GM11168 (cell line): ENCODE data around the gene CES4A.

ENCODE experiments used
- in situ Hi-C: fragments of 300-500 bp; cut with MboI; formaldehyde crosslinking; loops from one replicate; pipeline ENCODE4 v1.12.0; 2022; ENCODE audit warnings: low sequenced_read_pairs; ENCODE audit not compliant: unreplicated experiment

The CES4A gene

DNA sequence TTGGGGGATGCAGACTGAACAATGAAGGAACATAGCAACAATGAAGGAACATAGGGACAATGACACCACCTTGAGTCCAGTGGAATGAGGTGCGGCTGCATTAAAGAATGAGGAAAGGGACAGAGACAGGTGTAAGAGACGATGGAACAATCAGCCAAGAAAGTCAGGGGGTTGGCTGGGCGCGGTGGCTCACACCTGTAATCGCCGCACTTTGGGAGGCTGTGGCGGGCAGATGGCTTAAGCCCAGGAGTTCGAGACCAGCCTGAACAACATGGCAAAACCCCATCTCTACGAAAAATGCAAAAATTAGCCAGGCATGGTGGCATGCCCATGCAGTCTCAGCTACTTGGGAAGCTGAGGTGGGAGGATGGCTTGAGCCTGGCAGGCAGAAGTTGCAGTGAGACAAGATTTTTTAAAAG is 26.9 kb downstream of the CES4A start:
- in situ Hi-C loops, result no loop called here

DNA sequence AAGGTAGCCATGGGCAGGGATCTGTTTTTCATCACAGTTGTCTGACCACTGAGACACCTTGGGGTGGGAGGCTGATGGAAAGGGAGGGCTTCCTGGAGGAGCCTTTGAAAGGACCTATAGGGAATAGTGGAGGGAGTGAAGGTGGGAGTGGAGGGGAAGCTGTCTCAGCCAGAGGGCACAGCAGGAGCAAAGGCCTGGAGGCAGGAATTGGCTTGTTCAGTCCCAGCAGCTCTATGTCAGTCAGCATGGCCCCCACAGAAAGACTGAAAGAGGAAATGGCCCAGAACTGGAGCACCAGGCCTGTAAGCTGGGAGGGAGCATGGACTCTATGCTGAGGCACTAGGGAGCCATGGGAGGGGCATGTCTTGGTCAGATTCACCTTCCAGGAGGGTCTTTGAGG is 27.8 kb downstream of the CES4A start:
- in situ Hi-C loops, result no loop called here

DNA sequence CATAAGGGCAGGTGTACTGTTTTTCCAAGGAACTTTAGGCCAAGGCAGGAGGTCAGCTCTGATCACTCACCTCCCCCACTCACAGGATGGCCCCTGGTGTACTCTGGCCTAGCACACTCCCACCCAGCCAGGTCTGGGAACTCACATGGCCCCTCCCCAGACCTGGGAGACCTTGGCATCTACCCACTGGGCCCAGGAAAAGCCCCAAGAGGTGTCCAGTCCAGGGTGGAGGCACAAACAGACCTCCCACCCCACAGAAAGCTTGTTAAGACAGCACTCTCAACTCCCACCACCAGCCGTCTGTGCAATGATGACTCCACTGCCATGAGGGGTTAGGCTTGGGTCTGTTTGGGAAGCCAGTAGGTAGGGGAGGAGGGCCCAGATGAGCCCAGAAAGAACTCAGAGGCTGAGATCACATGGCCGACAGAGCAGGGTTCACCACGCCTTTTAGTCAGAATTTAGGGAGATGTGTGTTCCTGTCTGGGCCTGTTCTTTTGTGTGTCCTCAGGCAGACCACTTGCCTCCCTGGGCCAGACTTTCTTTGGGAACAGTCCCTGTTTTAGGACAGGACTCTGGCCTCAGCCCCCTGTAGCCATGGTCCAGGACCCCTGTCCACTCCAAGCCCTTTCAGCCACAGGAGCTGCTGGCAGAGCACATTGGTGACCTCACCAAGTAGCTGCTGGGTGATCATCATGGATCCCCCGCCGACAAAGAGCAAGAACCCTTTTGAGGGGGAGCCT is 28.5 kb downstream of the CES4A start:
- in situ Hi-C loops, result no loop called here

DNA sequence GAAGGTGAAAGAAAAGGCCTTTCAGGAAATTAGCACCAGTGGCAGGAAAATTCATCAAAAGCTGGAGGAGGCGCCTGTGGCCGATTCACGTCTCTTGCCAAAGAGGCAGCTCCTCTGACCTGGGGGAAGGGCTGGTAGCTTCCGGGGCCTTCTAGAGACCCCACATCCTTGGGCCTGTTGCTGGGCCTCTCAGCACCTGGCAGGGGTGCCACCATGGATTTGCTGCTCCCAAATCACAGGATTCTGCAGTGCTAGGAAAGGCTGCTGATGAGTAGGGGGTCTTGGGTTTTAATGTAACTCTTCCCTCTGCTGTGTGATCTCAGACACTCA is 29.0 kb downstream of the CES4A start:
- in situ Hi-C loops, result no loop called here

DNA sequence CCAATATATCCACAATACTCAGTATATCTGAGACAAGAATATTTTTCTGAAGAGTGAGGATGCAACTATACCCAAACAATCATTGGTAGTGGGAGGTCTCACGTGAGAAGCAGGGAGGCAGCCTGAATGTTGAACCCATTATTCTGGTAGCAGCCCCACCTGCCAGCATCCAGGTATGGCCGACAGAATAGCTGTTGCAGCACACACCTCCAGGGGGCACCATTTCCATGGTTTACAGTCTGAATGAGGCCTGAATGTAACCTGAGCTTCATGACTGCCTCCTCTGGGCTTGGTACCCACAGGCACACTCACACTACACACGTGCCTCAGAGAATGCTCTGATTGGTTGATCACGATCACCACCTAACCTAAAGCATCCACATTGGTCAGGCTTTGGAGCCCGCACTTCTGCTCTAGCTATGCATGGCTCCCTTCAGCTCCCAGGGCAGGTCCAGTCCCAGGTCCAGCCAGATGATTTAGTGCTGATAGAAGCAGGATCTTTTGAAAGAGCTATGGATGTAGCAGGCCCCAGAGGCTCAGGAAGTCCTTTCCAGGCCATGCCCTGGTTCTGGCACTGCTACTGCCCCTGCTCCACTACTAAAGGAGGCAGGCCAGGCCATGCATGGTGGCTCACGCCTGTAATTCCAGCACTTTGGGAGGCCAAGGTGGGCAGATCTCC is 29.6 kb downstream of the CES4A start:
- in situ Hi-C loops, result no loop called here

DNA sequence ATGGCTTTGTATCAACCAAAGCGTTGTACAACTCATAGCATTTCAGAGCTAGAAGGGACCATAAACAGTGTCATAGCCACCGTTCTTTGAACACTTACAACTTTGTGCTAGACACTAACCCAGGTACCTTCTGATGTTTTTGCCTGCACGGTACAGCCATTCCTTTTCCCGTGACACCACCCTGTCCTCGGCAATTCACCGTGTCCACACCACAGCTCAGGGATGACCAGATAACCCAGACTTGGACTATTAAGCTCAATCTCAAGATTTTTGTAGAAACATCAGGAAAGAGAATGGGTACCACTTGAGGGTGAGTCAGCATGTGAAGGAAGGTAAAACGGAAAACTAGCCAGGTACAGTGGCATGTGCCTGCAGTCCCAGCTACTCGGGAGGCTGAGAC is 30.8 kb downstream of the CES4A start:
- in situ Hi-C loops, result no loop called here

DNA sequence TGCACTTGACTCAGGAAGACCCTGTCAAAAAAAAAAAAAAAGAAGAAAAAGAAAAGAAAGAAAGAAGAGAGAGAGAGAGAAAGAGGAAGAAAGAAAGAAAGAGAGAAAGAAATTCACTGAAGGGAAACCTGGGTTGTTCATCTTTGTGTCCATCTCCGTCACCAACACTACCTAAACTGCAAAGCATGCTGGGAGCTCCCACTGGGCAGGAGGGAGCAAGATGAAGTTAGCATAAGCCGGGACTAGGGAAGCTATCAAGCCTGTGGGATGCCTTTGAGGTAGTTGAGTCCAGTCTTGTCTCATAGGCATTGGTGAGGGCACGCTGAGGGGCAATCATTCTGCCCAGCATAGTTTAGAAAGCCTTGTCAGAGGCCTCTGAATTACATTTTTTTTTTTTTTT is 32.9 kb downstream of the CES4A start:
- in situ Hi-C loops, result loop anchor here (10.0 kb wide), 1 partner anchor 83 kb away; the partner anchor contains the start of gene PHAF1

DNA sequence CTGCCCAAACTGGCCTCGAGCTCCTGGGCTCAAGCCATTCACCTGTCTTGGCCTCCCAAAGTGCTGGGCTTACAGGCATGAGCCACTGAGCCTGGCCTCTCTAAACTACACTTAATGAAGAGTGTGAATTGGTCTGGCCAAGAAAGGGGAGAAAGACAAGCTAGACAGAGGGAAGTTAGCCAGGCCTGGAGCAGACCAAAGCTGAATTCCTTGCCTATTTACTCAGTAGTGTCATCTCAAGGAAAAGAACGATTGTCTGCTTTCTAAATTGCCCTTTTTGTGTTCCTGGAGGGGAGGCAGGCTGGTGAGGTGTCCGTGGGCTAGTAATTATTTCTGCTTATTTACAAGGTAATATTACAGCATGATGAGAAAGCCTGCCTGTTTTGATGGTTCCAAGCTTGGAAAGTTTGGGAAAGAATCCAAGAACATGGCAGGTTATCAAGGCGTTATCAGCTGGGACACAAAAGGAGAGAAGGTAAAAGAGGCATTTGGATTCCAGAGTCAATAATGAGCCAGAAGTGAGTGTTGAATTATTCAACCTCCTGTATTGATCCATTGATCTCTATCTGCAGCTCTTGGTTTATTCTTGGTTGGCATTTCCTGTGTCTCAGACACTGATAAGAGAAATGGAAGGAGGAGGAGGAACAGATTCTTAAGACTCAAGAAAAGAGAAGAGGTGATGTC is 34.3 kb downstream of the CES4A start:
- in situ Hi-C loops, result loop anchor here (10.0 kb wide), 1 partner anchor 82 kb away; the partner anchor contains the start of gene PHAF1

DNA sequence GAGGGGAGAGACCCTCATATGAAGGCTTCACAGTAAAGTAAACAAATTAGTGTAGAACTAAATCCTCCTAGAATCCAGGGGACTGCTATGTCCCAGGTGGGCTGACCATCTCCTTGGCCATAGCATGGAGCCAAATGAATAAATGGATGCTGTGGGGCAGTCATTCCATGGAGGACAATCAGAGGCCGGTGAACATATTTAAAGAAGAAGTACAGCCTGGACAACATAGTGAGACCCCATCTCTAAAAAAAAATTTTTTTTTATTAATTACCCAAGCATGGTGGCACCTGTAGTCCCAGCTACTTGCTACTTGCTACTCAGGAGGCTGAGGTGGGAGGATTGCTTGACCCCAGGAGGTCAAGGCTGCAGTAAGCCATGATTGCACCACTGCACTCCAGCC is 35.3 kb downstream of the CES4A start:
- in situ Hi-C loops, result loop anchor here (10.0 kb wide), 1 partner anchor 81 kb away; the partner anchor contains the start of gene PHAF1

DNA sequence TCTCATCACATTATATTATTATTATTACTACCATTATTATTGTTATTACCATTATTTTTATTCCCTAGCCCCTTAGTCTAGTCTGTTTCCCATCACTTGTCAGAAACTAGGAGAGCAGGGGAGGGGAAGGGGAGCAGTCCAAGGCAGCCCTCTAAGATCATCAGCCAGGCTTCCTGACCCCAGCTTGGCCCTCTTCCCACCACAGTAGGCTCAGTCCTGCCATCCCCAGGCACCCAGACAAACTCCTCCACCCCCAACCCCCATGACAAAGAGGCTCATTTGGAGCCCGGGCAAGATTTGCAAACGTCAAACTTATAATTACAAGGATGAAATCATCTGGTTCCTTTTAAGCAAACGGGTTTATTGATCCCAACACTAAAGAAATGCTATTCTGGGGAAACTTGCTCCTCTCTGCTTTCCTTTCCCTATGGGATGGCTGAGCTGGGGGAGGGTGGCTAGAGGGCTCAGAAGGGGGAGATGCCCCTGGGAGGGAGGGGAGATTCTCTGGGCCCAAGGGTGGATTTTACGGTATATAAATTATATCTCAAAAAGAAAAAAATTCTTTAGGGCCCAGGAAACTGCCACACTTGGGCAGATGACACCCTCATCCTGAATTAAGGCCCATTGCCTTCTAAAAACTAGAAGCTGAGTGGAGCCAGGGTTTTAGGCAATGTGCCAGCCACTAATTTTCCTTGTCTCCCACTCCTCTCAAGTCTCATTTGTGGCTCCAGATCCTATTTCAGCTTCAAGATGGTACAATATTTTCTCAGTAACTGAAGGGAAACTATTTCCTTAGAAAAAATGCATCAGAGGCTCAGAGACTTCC is 36.2 kb downstream of the CES4A start:
- in situ Hi-C loops, result loop anchor here (10.0 kb wide), 1 partner anchor 80 kb away; the partner anchor contains the start of gene PHAF1

DNA sequence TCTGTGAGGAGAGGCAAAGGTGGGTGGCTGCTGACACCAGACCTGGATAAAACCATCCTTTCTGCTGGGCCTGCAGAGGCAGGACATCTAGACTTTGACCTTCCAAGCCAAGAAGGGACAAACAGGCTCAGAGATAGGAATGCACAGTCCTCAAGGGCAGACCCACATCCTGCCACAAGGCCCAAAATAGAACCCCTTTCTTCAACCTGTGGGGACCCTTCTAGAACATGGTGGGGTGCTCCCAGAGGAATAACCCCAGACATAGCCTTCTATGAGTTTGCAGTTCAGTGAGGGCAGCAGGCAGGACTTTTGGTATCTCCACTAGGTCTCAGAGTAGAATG is 36.8 kb downstream of the CES4A start:
- in situ Hi-C loops, result loop anchor here (10.0 kb wide), 1 partner anchor 80 kb away; the partner anchor contains the start of gene PHAF1

DNA sequence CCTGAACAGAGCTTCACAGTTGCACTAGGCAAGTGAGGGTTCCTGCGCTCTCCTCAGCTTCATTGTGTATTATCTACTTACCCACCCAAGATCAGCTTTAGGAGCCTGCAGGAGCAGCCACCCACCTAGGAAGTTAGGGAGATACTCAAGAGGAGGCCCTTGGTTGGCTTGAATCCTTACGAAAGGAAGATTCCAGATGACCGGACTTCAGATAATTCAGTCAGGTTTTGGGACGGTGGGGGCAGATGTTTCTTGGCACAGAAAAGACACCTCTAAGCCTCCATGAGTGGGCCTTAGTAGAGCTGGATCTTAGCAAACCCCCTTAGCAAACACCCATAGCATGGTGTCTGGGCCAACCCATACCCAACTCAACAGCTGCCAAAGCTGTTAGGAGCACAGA is 38.2 kb downstream of the CES4A start:
- in situ Hi-C loops, result loop anchor here (10.0 kb wide), 1 partner anchor 78 kb away; the partner anchor contains the start of gene PHAF1

DNA sequence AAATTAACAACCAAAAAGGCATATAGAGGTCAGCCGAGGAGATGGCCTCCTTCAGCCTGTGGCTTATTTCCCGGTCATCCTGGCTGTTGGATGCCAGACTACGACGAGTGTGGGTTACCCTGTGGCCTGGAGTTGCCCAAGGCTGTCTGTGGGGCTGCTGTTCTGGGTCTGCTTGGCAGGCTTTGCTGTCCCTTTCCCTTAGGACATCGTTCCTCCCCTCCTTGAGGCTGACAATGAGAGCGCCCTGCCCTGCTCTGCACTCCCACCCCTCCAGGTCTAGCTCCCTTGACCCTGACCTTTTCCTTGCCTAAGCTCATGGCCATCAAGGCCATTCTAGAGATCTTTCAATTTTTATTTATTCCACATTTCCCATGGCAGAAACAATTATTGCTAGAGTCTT is 38.7 kb downstream of the CES4A start:
- in situ Hi-C loops, result loop anchor here (10.0 kb wide), 1 partner anchor 78 kb away; the partner anchor contains the start of gene PHAF1

DNA sequence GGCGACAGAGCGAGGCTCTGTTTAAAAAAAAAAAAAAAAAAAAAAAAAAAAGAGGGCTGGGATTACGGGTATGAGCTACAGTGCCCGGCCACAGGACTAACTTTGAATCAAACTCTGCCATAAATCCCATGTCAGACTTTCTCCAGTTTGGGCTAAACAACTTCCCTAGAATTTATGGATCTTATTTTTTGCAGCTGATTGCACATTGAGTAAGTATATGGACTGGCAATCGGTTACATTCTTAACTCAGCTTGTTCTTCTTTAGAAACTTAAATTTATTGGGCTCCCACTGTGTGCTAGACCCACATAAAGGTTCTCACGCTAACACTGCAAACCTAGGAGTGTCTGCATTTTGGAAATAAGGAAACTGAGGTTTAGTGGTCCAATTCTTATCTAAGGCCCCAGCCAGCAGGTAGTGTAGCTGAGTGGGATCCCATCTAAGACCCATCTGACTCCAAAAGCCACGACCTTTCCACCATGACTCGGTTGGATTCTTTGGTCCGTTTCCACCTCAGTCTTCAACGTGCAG is 39.8 kb downstream of the CES4A start:
- in situ Hi-C loops, result loop anchor here (10.0 kb wide), 1 partner anchor 77 kb away; the partner anchor contains the start of gene PHAF1

DNA sequence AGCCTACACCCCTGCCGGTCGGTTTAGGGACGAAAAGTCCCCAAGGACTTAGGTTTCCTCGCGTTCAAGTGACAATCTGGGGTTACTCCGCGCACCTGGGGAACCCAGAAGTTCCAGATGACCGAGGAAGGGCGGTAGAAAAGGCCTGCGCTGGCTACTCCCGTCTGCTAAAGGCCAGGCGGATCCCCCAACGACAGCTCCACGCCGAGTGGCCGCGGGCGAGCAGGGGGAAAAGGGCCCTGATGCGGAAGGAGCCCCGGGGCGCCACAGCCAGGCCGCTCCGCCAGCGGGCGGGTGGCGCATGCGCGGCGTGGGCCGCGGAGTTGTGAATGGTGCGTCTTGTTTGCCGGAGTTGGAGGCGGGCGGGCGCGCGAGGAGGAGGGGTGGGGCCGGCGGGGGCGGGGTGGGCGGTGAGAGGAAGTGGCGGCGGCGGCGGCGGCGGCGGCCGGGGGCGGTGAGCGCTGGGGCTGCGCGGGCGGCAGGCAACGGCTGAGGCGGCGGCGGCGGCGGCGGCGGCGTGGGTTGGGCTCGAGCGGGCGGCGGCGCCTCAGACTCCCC is 40.4 kb downstream of the CES4A start, which contains the start of gene CBFB:
Gene CBFB, plus strand, starts transcription at position 454 of the 558 bp plus-strand sequence. CDS start 259 bp downstream, outside the sequence.
- in situ Hi-C loops, result loop anchor here (10.0 kb wide), 1 partner anchor 76 kb away; the partner anchor contains the start of gene PHAF1

DNA sequence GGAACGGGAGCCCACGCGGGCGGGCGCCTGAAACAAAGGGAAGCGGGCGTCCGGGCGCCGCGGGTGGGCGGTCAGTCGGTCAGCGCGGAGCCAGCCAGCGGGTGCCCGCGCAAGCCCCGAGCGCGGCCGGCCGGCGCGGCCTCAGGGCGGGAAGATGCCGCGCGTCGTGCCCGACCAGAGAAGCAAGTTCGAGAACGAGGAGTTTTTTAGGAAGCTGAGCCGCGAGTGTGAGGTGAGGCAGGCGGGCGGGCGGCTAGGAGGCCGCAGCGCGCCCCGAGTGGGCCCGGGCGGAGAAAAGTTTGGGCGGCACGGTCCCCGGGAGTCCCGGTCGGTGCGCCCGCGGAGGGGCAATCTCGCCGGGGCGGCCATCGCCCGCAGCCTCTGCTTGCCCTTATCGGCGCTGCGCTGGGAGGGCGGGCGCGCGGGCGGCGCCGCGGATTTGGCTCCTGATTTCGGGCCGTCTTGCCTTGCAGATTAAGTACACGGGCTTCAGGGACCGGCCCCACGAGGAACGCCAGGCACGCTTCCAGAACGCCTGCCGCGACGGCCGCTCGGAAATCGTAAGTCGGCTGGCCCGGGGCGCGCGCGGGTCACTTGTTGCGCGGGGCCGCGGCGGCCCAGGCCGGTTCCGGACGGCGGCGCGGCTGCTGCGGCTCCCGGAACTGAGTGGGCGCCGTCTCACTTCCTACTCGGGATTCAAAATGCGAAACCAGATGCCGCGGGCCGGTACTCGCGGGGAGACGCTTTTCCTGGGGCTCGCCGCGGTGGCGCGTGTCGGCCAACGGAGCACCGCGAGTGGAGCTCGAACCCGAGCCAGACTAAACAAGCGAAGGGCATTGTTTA is 41.1 kb downstream of the CES4A start:
- in situ Hi-C loops, result loop anchor here (10.0 kb wide), 1 partner anchor 75 kb away; the partner anchor contains the start of gene PHAF1

DNA sequence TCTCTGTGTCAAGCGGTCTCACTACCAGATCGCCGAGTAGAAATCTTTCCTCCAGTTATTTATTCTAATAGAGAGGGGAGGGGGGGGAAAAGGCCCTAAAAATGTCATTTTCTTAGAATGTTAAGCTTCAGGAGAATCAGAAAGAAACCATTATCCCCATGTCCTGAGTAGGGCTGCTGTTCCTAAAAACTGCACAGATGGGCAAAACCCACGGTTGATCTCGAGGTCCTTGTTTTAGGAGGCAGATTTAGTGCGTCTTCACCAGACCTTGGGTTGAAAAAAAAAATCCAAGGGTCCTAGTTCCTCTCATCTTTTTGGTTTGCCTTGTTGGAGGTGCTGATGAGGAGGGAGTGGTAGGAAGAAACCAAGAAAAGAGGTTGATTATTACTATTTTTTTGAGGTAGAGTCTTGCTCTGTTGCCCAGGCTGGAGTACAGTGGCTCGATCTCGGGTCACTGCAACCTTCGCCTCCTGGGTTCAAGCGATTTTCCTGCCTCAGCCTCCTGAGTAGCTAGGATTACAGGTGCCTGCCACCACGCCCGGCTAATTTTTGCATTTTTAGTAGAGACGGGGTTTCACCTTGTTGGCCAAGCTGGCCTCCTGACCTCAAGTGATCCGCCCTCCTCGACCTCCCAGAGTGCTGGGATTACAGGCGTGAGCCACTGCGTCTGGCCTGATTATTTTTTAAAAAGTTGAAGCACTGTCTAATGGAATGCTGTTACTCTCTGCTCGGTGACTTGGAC is 42.0 kb downstream of the CES4A start:
- in situ Hi-C loops, result no loop called here

DNA sequence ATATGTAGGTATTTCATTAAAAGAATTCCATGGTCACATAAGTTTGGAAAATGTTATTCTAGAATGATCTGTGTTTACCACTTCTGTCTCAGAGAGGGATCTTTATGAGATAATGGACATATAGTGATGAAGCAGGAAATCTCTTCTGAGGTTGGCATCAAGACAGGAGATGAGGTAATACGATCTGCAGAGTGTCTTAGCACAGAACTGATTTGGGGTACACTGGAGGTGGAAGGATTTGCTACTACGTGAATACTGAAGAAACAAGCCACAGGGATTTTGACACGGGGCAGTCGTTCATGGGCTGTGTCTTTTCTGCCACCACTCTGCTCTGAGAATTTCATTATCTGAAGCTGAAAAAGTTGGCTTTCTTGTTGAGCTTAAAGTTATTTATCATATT is 46.1 kb downstream of the CES4A start:
- in situ Hi-C loops, result no loop called here
